Ovary (tissue), 3 donors: Measurements from ENCODE around the gene WDR93.

Experiments used
- CTCF ChIP-seq, 3 donors: fragments of 450-650 bp in 2 of 3; fragments of 200-600 bp in 1 of 3; IDR thresholded peaks; one replicate each; pipeline versions ENCODE4 v1.5.1 to v1.8.0; 2016 to 2022; ENCODE audit warnings: antibody characterized with exemption in 3 of 3, mild to moderate bottlenecking in 1 of 3
- EP300 ChIP-seq: sonication (generic); formaldehyde crosslinking; IDR thresholded peaks from one replicate; pipeline ENCODE4 v1.6.1; 2017; ENCODE audit warnings: antibody characterized with exemption
- POLR2A ChIP-seq: fragments of 450-650 bp; IDR thresholded peaks from one replicate; pipeline ENCODE4 v1.6.1; 2017; ENCODE audit warnings: antibody characterized with exemption, mild to moderate bottlenecking, moderate library complexity
- donor health status: DM: no; HTN: no; CAD: no.

- TF ChIP-seq CTCF (IDR thresholded peaks at IDR 0.05), result no peak
- TF ChIP-seq POLR2A, result no peak
- no peak for TF ChIP-seq EP300
Observed at GRCh38 chr15:89665449-89666181, 25.0 kb upstream of the WDR93 start.
